ENCODE results near the gene ROS1.
"Not testable (repeated sequence)": the region's sequence is repeated elsewhere in the genome, so short reads cannot be mapped to it uniquely, and the experiment has no call there.

Gene ROS1

GRCh38 chr6:117425431-117426153 lies at the start of gene ROS1:
ROS1 (minus strand) TSS chr6:117425942; CDS start chr6:117425656, 286 bp downstream.
- Mint-ChIP-seq H3K27ac (no peak within 1 kb of the TSS), H3K27me3 (peaks cover 18% of the 10 kb centered on the region)
- ATAC-seq: no peak

GRCh38 chr6:117473401-117473800 lies 47.7 kb upstream of the ROS1 start:
- H3K4me1 Mint-ChIP-seq: peaks cover 5% of the 10 kb centered on the region
- H3K27ac Mint-ChIP-seq: no peak overlapping the region
- H3K27me3 Mint-ChIP-seq: peaks cover 17% of the 10 kb centered on the region
- DNase-seq: no peak
- no peak overlapping the region for H3K4me3 Mint-ChIP-seq
- ATAC-seq: no peak
- H3K36me3 Mint-ChIP-seq (ENCODE audit: low read depth): no peaks in the 10 kb centered on the region
- H3K9me3 Mint-ChIP-seq: no peaks in the 10 kb centered on the region

More at GRCh38 chr6:117425431-117426153, at the start of gene ROS1:
- H3K9me3 Mint-ChIP-seq: no peaks in the 10 kb centered on the region
- no peaks in the 10 kb centered on the region for H3K36me3 Mint-ChIP-seq (ENCODE audit: low read depth)
- no peak within 1 kb of the TSS for H3K4me3 Mint-ChIP-seq
- H3K4me1 Mint-ChIP-seq: no peaks in the 10 kb centered on the region
- DNase-seq: no peak

DNA sequence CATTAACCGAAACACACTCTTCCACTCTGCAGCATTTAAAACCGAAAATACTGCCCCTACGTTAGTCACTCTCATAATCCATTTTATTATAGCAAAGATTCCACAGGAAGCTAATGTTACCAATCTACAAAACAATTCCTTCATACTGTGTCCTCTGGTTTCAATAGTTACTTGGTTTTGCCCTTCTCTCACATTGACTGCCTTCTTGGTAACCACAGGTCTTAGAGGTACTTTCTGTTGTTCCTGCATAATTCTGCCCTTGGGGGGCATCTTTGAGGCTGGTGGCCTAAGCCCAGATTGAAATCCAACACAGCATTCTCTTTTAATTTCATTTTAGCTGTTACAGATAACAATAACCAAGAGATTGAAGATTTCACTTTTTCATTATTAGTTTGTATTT lies 46.9 kb upstream of the ROS1 start:
- Mint-ChIP-seq H3K9me3 (no peaks in the 10 kb centered on the region), H3K27me3 (peaks cover 18% of the 10 kb centered on the region), H3K4me3 (no peak overlapping the region), H3K27ac (no peak overlapping the region), H3K36me3 (ENCODE audit: low read depth) (no peaks in the 10 kb centered on the region), H3K4me1 (peaks cover 5% of the 10 kb centered on the region)
- ATAC-seq: no peak
- no peak for DNase-seq

GRCh38 chr6:117469791-117470190 lies 44.0 kb upstream of the ROS1 start:
- no peak for ATAC-seq
- no peak for DNase-seq
- Mint-ChIP-seq H3K36me3 (ENCODE audit: low read depth) (no peaks in the 10 kb centered on the region), H3K4me1 (peaks cover 10% of the 10 kb centered on the region), H3K9me3 (no peaks in the 10 kb centered on the region), H3K27me3 (peaks cover 23% of the 10 kb centered on the region), H3K4me3 (no peak overlapping the region), H3K27ac (no peak overlapping the region)

DNA sequence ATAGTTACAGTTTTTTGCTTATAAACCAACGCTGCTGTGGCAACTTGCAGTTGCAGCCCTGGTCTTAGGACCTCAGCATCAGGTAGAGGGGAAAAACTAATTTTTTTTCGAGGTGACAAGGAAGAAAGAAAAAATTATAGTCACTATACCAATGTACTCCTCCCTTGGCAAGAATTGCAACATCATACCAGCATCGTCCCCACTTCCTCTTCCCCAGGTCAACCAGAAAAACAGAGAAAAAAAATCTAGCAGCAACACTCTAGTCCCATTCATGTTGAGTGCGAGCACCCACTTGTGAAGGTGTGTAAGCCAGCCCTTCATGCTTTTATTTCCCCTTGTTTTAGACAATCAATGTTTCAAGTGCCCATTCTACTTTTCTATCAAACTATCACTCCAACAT lies 43.6 kb upstream of the ROS1 start:
- Mint-ChIP-seq H3K4me1 (peaks cover 12% of the 10 kb centered on the region), H3K36me3 (ENCODE audit: low read depth) (no peaks in the 10 kb centered on the region), H3K27ac (no peak overlapping the region), H3K9me3 (no peaks in the 10 kb centered on the region), H3K4me3 (no peak overlapping the region), H3K27me3 (peaks cover 23% of the 10 kb centered on the region)
- ATAC-seq (no peak), DNase-seq (no peak)

GRCh38 chr6:117468527-117468926 lies 42.8 kb upstream of the ROS1 start:
- H3K9me3 Mint-ChIP-seq; ATAC-seq; H3K4me3 Mint-ChIP-seq; DNase-seq; H3K27ac Mint-ChIP-seq; H3K36me3 Mint-ChIP-seq (ENCODE audit: low read depth): not testable (repeated sequence)
- Mint-ChIP-seq H3K4me1 (peaks cover 19% of the 10 kb centered on the region), H3K27me3 (peaks cover 23% of the 10 kb centered on the region)

DNA sequence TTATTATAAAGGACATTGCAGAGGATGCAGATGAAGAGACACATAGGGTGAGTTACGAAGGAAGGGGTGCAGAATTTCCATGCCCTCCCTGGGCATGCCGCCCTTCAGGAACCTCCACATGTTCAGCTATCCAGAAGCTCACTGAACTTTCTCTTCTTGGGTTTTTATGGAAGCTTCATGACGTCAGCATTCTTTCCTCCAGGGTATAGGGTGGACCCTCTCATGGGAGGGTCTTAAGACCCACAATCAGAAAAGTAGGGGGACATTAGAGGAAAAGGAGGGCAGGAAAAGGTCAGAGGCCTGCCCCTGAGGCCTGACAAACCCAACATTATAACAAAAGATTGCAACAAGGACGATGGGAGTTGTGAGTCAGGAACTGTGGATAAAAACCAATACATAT lies 42.1 kb upstream of the ROS1 start:
- Mint-ChIP-seq H3K4me1 (peaks cover 22% of the 10 kb centered on the region), H3K9me3 (no peaks in the 10 kb centered on the region), H3K4me3 (no peak overlapping the region), H3K27me3 (peaks cover 23% of the 10 kb centered on the region), H3K36me3 (ENCODE audit: low read depth) (no peaks in the 10 kb centered on the region), H3K27ac (no peak overlapping the region)
- no peak for DNase-seq
- no peak for ATAC-seq

- Mint-ChIP-seq H3K27ac (no peak overlapping the region), H3K9me3 (no peaks in the 10 kb centered on the region), H3K4me1 (peaks cover 21% of the 10 kb centered on the region), H3K4me3 (no peak overlapping the region), H3K36me3 (ENCODE audit: low read depth) (no peaks in the 10 kb centered on the region), H3K27me3 (peaks cover 11% of the 10 kb centered on the region)
- DNase-seq (no peak), ATAC-seq (peak; percentile 34)
Observed at GRCh38 chr6:117465691-117466090, 39.9 kb upstream of the ROS1 start.

DNA sequence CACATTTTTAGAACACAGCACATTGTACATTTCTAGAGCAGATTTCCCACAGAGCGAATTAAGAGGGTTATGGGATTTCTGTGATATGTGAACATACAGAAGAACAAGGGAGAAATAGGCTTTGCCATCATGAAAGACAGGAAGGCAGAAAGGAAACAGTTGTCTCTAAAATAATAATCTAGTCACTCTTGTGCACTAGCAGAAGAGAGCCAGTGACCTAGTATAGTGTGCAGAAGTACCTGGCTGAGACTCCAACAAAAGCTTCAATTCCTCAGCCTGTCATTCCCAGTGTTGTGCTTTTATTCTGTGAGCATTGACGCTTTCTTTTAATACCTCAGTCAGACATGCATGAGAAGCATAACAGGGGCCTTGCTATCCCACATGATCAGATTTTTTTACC lies 39.0 kb upstream of the ROS1 start:
- H3K4me1 Mint-ChIP-seq: peaks cover 21% of the 10 kb centered on the region
- no peak overlapping the region for H3K27ac Mint-ChIP-seq
- no peaks in the 10 kb centered on the region for H3K36me3 Mint-ChIP-seq (ENCODE audit: low read depth)
- no peak for ATAC-seq
- H3K27me3 Mint-ChIP-seq: peaks cover 11% of the 10 kb centered on the region
- DNase-seq: no peak
- H3K9me3 Mint-ChIP-seq: no peaks in the 10 kb centered on the region
- H3K4me3 Mint-ChIP-seq: no peak overlapping the region

DNA sequence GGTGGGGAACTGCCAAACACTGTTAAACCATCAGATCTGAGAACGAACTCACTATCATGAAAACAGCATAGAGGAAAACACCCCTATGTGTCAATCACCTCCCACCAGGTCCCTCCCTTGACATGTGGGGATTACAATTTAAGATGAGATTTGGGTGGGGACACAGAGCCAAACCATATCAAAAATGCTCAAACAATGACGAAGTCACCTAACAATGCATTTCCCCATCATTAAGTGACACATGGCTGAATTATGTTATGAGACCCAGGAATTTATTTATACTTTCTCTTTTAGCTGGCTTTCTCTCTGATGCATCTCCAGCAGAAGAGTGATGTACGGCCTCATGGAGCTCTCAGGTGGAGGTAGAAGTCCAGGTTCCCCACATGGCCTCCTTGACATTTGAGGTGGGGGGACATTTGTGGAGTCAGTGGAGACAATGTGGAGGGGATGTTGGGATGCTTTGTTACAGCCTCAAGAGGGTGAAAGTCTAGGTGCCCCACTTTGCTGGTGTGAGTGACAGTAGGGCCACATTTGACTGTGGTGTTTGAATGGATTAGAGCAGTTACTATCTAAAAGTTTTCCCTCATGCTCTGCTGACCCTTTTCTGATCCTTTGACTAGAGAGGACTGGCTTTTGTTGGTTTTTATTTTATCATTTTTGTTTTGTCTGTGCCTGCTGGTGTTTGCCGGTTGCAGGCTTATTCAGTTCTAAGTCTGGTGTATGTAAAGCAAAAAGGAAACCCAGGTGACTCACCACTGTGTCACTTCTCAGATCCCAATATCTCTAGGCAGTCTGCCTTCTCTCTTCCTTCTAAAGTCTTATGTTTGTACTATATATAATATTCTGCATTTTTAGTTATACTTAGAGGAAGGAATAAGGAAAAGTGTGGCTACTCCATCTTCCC lies 38.3 kb upstream of the ROS1 start:
- ATAC-seq (peak; percentile 94), DNase-seq (no peak)
- Mint-ChIP-seq H3K9me3 (no peaks in the 10 kb centered on the region), H3K27ac (no peak overlapping the region), H3K4me1 (peaks cover 17% of the 10 kb centered on the region), H3K36me3 (ENCODE audit: low read depth) (no peaks in the 10 kb centered on the region), H3K27me3 (peaks cover 11% of the 10 kb centered on the region), H3K4me3 (no peak overlapping the region)

GRCh38 chr6:117459204-117459944 lies 33.6 kb upstream of the ROS1 start:
- Mint-ChIP-seq H3K4me1 (peaks cover 10% of the 10 kb centered on the region), H3K9me3 (no peaks in the 10 kb centered on the region), H3K36me3 (ENCODE audit: low read depth) (no peaks in the 10 kb centered on the region), H3K27me3 (no peaks in the 10 kb centered on the region), H3K4me3 (no peak overlapping the region), H3K27ac (no peak overlapping the region)
- ATAC-seq: no peak
- no peak for DNase-seq

GRCh38 chr6:117456998-117457397 lies 31.3 kb upstream of the ROS1 start:
- ATAC-seq: no peak
- Mint-ChIP-seq H3K27ac (no peak overlapping the region), H3K4me3 (no peak overlapping the region), H3K27me3 (no peaks in the 10 kb centered on the region), H3K9me3 (no peaks in the 10 kb centered on the region), H3K4me1 (no peaks in the 10 kb centered on the region), H3K36me3 (ENCODE audit: low read depth) (no peaks in the 10 kb centered on the region)
- no peak for DNase-seq

DNA sequence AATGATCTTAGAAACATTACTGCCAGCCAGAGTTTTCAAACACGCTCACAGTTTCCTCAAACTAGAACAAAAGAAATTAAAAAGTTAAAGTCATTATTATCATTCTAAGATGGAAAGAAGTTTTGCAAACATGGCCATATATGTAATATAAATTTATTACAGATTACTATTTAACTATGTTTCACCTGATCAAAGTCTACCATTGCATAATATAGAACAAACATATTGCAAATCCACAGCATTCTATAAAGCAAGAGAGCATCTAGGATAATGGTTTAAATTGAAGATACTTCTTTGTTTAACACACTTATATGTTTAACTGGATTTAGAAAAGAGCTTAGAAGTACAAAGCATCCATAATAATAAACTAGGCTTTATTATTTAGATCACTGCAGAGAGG lies 30.5 kb upstream of the ROS1 start:
- Mint-ChIP-seq H3K4me1 (no peaks in the 10 kb centered on the region), H3K4me3 (no peak overlapping the region), H3K27ac (no peak overlapping the region), H3K9me3 (no peaks in the 10 kb centered on the region), H3K36me3 (ENCODE audit: low read depth) (no peaks in the 10 kb centered on the region), H3K27me3 (no peaks in the 10 kb centered on the region)
- ATAC-seq: no peak
- DNase-seq: no peak

DNA sequence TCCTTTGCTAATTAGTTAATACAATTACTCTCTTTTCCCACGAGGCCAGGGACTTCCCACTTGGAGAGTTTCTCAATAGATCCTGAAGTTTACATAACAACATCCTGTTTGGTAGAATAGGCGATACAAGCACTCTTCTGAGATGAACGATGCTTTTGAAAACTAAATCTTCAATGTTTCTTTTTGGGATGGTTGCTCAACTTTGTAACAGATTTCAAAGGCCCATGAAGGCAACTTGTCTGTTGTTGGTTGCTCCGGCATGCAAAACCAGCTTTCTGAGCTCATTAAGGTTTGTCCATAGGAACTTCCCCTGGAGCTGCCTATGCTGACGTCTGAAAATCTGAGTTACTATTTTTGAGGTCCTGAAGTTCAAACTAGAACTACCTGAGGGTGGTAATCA lies 25.9 kb upstream of the ROS1 start:
- Mint-ChIP-seq H3K4me1 (no peaks in the 10 kb centered on the region), H3K9me3 (no peaks in the 10 kb centered on the region), H3K4me3 (no peak overlapping the region), H3K36me3 (ENCODE audit: low read depth) (no peaks in the 10 kb centered on the region), H3K27ac (no peak overlapping the region), H3K27me3 (peaks cover 9% of the 10 kb centered on the region)
- DNase-seq (no peak), ATAC-seq (no peak)
